GM20431 (cell line): ENCODE results near the gene PRR29.
"Not testable (repeated sequence)": the region's sequence is repeated elsewhere in the genome, so short reads cannot be mapped to it uniquely, and the experiment has no call there.

Experiments used
- in situ Hi-C: fragments of 300-500 bp; cut with MseI, MboI; formaldehyde crosslinking; loops from one replicate; pipeline ENCODE4 v1.15.0; 2020; ENCODE audit warnings: low sequenced_read_pairs; ENCODE audit not compliant: unreplicated experiment

PRR29 gene

GRCh38 chr17:64008346-64008745 lies 10.2 kb downstream of the PRR29 start:
- in situ Hi-C loops = no loop called here

GRCh38 chr17:64008830-64009229 lies 10.7 kb downstream of the PRR29 start:
- in situ Hi-C loops = no loop called here

GRCh38 chr17:64009571-64010402 lies 11.6 kb downstream of the PRR29 start:
- in situ Hi-C loops = no loop called here

GRCh38 chr17:64015447-64015846 lies 17.3 kb downstream of the PRR29 start:
- in situ Hi-C loops = no loop called here

GRCh38 chr17:64016231-64016784 lies 18.2 kb downstream of the PRR29 start:
- in situ Hi-C loops = no loop called here

- in situ Hi-C loops = no loop called here
Observed at GRCh38 chr17:64016974-64017373, 18.8 kb downstream of the PRR29 start.

GRCh38 chr17:64017381-64017980 lies 19.3 kb downstream of the PRR29 start:
- in situ Hi-C loops = no loop called here

- in situ Hi-C loops = not testable (repeated sequence)
Observed at GRCh38 chr17:64019551-64019961, 21.4 kb downstream of the PRR29 start.

GRCh38 chr17:64020056-64020766 lies 22.1 kb downstream of the PRR29 start, which contains the start of gene ICAM2:
Gene ICAM2 (minus strand): TSS chr17:64020633. CDS start chr17:64006691, 13,942 bp downstream.
- in situ Hi-C loops = no loop called here

- in situ Hi-C loops = no loop called here
Observed at GRCh38 chr17:64022611-64023063, 24.5 kb downstream of the PRR29 start.

- in situ Hi-C loops = no loop called here
Observed at GRCh38 chr17:64024215-64024654, 26.1 kb downstream of the PRR29 start.

GRCh38 chr17:64024781-64025731 lies 26.9 kb downstream of the PRR29 start:
- in situ Hi-C loops = no loop called here

- in situ Hi-C loops = no loop called here
Observed at GRCh38 chr17:64025732-64026294, 27.7 kb downstream of the PRR29 start.

- in situ Hi-C loops = no loop called here
Observed at GRCh38 chr17:64028874-64029464, 30.8 kb downstream of the PRR29 start.

GRCh38 chr17:64032081-64032480 lies 33.9 kb downstream of the PRR29 start:
- in situ Hi-C loops = loop anchor here (10.0 kb wide), 2 partner anchors 103 to 253 kb away; partner anchors contain the start of gene ERN1

- in situ Hi-C loops = loop anchor here (10.0 kb wide), 2 partner anchors 98 to 248 kb away; partner anchors contain the start of gene ERN1
Observed at GRCh38 chr17:64036198-64036922, 38.2 kb downstream of the PRR29 start.

- in situ Hi-C loops = loop anchor here (10.0 kb wide), 2 partner anchors 98 to 248 kb away; partner anchors contain the start of gene ERN1
Observed at GRCh38 chr17:64037180-64037579, 39.0 kb downstream of the PRR29 start.

- in situ Hi-C loops = loop anchor here (10.0 kb wide), 2 partner anchors 97 to 247 kb away; partner anchors contain the start of gene ERN1
Observed at GRCh38 chr17:64037802-64038201, 39.7 kb downstream of the PRR29 start.
